Femur (tissue), 1 donor: ENCODE measurements around the gene MPG.
A peak's percentile ranks its signal among the peaks of the same experiment; 100 is the strongest.
"Not testable (repeated sequence)": the region's sequence is repeated elsewhere in the genome, so short reads cannot be mapped to it uniquely, and the experiment has no call there.

ENCODE experiments used
- DNase-seq: peaks from one replicate; pipeline ENCODE4 v3.0.0-alpha.2; 2017

MPG gene

GRCh38 chr16:77807-78443 lies at the start of gene MPG:
MPG (plus strand) TSS chr16:78225; CDS start chr16:78310, 85 bp downstream.
- DNase-seq, result peak; percentile 93

- not testable (repeated sequence) for DNase-seq
Measured at GRCh38 chr16:30627-31026, 47.4 kb upstream of the MPG start.

- not testable (repeated sequence) for DNase-seq
Measured at GRCh38 chr16:33154-33876, 44.7 kb upstream of the MPG start.

- no peak for DNase-seq
Measured at GRCh38 chr16:33877-34647, 44.0 kb upstream of the MPG start.

- DNase-seq, result no peak
Measured at GRCh38 chr16:34648-34987, 43.4 kb upstream of the MPG start.

GRCh38 chr16:35011-35677 lies 42.9 kb upstream of the MPG start:
- peak; percentile 35 for DNase-seq

GRCh38 chr16:35678-36305 lies 42.2 kb upstream of the MPG start:
- DNase-seq, result no peak

- no peak for DNase-seq
Measured at GRCh38 chr16:36336-36984, 41.6 kb upstream of the MPG start.

GRCh38 chr16:37511-37910 lies 40.5 kb upstream of the MPG start:
- DNase-seq, result no peak

GRCh38 chr16:38206-38605 lies 39.8 kb upstream of the MPG start:
- not testable (repeated sequence) for DNase-seq

- DNase-seq, result no peak
Measured at GRCh38 chr16:38941-39892, 38.8 kb upstream of the MPG start.

GRCh38 chr16:41439-42068 lies 36.5 kb upstream of the MPG start:
- no peak for DNase-seq

- no peak for DNase-seq
Measured at GRCh38 chr16:42069-42457, 36.0 kb upstream of the MPG start.

GRCh38 chr16:42691-43090 lies 35.3 kb upstream of the MPG start:
- no peak for DNase-seq

GRCh38 chr16:43294-43693 lies 34.7 kb upstream of the MPG start:
- no peak for DNase-seq

- no peak for DNase-seq
Measured at GRCh38 chr16:44655-45054, 33.4 kb upstream of the MPG start.

- no peak for DNase-seq
Measured at GRCh38 chr16:45454-45853, 32.6 kb upstream of the MPG start.

GRCh38 chr16:46510-46909 lies 31.5 kb upstream of the MPG start:
- not testable (repeated sequence) for DNase-seq

- no peak for DNase-seq
Measured at GRCh38 chr16:47234-47633, 30.8 kb upstream of the MPG start.

GRCh38 chr16:50769-51591 lies 27.0 kb upstream of the MPG start:
- DNase-seq, result no peak
